ENCODE data around the gene TRIM5.

TRIM5 gene

DNA sequence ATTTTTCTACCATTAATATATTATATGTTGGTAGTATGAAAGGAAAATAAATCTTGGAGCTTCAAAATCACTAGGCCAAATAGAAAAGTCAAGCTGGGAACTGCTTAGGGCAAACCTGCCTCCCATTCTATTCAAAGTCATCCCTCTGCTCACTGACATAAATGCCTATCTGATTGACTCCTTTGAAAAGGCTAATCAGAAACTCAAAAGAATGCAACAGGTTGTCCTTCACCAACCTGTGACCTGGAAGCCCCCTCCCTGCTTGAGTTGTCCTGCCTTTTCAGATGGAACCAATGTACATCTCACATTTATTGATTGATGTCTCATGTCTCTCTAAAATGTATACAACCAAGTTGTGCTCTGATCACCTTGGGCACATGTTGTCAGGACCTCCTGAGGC is 63.3 kb downstream of the TRIM5 start:
- DNase-seq (ENCODE audit: low read depth, low spot score), result no peak
- H3K4me3 ChIP-seq (ENCODE audit: low read depth, low read length), result no peak overlapping the region
- in situ Hi-C loops (cut with HindIII; ENCODE audit: low sequenced_read_pairs), result no loop called here
- TF ChIP-seq, protein P1, sequence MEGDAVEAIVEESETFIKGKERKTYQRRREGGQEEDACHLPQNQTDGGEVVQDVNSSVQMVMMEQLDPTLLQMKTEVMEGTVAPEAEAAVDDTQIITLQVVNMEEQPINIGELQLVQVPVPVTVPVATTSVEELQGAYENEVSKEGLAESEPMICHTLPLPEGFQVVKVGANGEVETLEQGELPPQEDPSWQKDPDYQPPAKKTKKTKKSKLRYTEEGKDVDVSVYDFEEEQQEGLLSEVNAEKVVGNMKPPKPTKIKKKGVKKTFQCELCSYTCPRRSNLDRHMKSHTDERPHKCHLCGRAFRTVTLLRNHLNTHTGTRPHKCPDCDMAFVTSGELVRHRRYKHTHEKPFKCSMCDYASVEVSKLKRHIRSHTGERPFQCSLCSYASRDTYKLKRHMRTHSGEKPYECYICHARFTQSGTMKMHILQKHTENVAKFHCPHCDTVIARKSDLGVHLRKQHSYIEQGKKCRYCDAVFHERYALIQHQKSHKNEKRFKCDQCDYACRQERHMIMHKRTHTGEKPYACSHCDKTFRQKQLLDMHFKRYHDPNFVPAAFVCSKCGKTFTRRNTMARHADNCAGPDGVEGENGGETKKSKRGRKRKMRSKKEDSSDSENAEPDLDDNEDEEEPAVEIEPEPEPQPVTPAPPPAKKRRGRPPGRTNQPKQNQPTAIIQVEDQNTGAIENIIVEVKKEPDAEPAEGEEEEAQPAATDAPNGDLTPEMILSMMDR (IDR thresholded peaks at IDR 0.05; ENCODE audit: low read depth, low read length), result no peak

DNA sequence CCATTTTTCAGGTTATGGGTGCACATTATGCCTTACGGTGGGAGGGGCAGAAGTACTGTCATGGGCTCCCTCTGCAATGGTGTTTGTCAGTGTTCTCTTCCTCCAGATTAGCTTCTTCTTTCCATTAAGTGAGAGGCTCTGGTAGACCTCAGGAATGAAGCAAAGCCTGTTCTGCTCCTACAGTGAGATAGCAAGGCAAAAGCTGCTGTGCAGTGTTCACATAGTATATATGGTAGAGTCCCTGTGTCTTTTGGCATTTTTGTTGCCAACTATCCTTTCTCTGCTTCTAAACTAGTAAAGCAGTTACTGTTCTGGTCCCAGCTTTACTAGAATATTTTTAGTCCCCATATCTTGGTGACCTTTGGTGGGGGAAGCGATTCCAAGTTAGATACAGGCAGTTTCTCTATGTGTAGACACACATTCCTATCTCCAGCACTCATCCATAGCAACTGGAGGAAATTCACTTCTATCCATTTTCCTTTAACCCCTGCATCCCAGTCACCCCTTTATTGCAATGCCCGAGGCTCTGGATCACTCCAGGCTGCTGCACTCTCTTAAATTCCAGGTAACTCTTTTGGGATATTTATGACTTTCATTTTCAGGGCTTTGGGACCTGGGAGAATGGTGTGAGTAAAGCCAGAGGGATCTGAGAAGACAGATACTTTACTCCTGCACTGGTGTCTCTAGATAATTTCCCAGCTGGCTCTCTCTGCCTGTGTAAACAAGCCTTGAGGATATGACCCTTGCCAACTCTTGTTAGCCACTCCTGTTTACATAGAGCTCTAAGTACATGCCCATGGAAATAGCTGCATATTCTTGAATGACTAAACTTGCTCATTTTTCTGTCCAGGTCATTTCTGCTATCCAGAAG is 64.0 kb downstream of the TRIM5 start:
- in situ Hi-C loops (cut with HindIII; ENCODE audit: low sequenced_read_pairs), result no loop called here
- peak; percentile 89 for DNase-seq (ENCODE audit: low read depth, low spot score)
- TF ChIP-seq, protein P1 (IDR thresholded peaks at IDR 0.05; ENCODE audit: low read depth, low read length), result no peak
- H3K4me3 ChIP-seq (ENCODE audit: low read depth, low read length), result no peak overlapping the region

DNA sequence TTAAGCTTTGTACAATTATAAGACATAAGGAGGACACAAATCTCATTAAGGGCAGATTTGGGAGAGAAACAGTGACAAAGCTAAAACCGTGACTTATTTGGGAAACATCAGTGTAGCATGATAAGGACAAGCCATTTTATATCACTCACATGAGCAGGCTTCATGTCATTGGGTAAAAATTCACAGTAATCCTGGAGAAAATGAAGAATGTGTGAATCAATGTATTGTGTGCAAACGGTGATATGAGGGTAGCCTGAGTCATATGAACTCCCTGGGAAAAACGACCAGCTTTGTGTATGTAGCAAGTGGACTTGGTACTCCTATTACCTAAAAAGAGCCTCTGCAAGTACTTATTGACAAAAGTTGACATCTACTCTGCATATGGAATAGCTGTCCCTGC is 66.1 kb downstream of the TRIM5 start:
- TF ChIP-seq, protein P1 (IDR thresholded peaks at IDR 0.05; ENCODE audit: low read depth, low read length), result no peak
- in situ Hi-C loops (cut with HindIII; ENCODE audit: low sequenced_read_pairs), result no loop called here
- peak; percentile 64 for DNase-seq (ENCODE audit: low read depth, low spot score)
- no peak overlapping the region for H3K4me3 ChIP-seq (ENCODE audit: low read depth, low read length)

Measured in astrocyte of the spinal cord (primary cell).